GM19328 (cell line): ENCODE results near the gene AADACL3.
"Not testable (repeated sequence)": the region's sequence is repeated elsewhere in the genome, so short reads cannot be mapped to it uniquely, and the experiment has no call there.

Source experiments
- ATAC-seq: cut with Tn5 transposase; IDR thresholded peaks from one replicate; pipeline ENCODE4 v1.9.1; 2021; ENCODE audit warnings: mild to moderate bottlenecking, moderate library complexity; ENCODE audit not compliant: unreplicated experiment

The AADACL3 gene

GRCh38 chr1:12713651-12714050 is 2.3 kb upstream of the AADACL3 start:
- ATAC-seq = not testable (repeated sequence)

GRCh38 chr1:12714710-12715475 is 1.0 kb upstream of the AADACL3 start:
- no peak for ATAC-seq

- no peak for ATAC-seq
These were observed 1.5 kb downstream of the AADACL3 start for GRCh38 chr1:12717301-12717838.

GRCh38 chr1:12722626-12723025 is 6.7 kb downstream of the AADACL3 start:
- no peak for ATAC-seq

GRCh38 chr1:12728391-12728790 is 12.5 kb downstream of the AADACL3 start:
- ATAC-seq = no peak

- no peak for ATAC-seq
These were observed 14.2 kb downstream of the AADACL3 start for GRCh38 chr1:12730156-12730555.

- ATAC-seq = not testable (repeated sequence)
These were observed 15.2 kb downstream of the AADACL3 start for GRCh38 chr1:12731084-12731483.

- no peak for ATAC-seq
These were observed 18.7 kb downstream of the AADACL3 start for GRCh38 chr1:12734651-12735050.

- no peak for ATAC-seq
These were observed 23.0 kb downstream of the AADACL3 start for GRCh38 chr1:12738934-12739333.

GRCh38 chr1:12739613-12740012 is 23.7 kb downstream of the AADACL3 start:
- no peak for ATAC-seq

GRCh38 chr1:12741946-12742345 is 26.0 kb downstream of the AADACL3 start:
- ATAC-seq = no peak

GRCh38 chr1:12745126-12745991 is 29.4 kb downstream of the AADACL3 start:
- no peak for ATAC-seq

- no peak for ATAC-seq
These were observed 30.0 kb downstream of the AADACL3 start, which contains the start of gene CFAP107 for GRCh38 chr1:12745992-12746323. CFAP107 (plus strand) TSS chr1:12746200; CDS start chr1:12746431, 231 bp downstream.

GRCh38 chr1:12748778-12749355 is 33.0 kb downstream of the AADACL3 start:
- ATAC-seq = no peak

- ATAC-seq = no peak
These were observed 38.8 kb downstream of the AADACL3 start for GRCh38 chr1:12754738-12755137.

GRCh38 chr1:12756273-12756672 is 40.4 kb downstream of the AADACL3 start:
- ATAC-seq = no peak

GRCh38 chr1:12756768-12757413 is 41.0 kb downstream of the AADACL3 start:
- ATAC-seq = no peak

GRCh38 chr1:12757836-12758235 is 41.9 kb downstream of the AADACL3 start:
- ATAC-seq = no peak

GRCh38 chr1:12760256-12760795 is 44.4 kb downstream of the AADACL3 start:
- ATAC-seq = no peak

- ATAC-seq = no peak
These were observed 45.9 kb downstream of the AADACL3 start for GRCh38 chr1:12761781-12762180.

GRCh38 chr1:12762766-12763165 is 46.9 kb downstream of the AADACL3 start:
- ATAC-seq = no peak
